ENCODE measurements around the gene KIF14. TPM values are rescaled to one million over a fixed set of nuclear protein-coding genes. Genes with fewer than 3 reads are reported as not detected.
A peak's percentile ranks its signal among the peaks of the same experiment; 100 is the strongest.
"Not testable (repeated sequence)": the region's sequence is repeated elsewhere in the genome, so short reads cannot be mapped to it uniquely, and the experiment has no call there.

The KIF14 gene
- polyA plus RNA-seq, 1 donor from 2014 or later: 0.16 TPM

DNA sequence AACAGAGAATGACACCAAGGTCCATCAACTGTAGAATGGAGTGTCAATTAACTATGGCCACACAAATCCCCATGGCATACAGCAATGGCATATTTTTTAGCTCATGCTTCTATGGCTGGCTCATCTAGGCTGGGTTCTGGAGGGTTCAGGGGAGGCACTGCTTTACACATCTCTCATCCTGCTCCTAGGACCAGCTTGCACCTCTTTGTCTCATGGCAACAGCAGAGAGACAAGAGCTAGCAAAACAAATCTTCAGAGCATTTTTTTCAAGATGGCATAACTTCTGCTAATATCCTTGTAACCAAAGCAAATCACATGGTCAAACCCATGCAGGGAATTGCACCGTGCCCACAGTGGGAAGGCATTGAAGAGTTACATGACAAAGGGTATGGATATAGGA lies 82.4 kb downstream of the KIF14 start:
- H3K36me3 Mint-ChIP-seq: no peaks in the 10 kb centered on the region

GRCh38 chr1:200535605-200536004 lies 84.9 kb downstream of the KIF14 start:
- Mint-ChIP-seq H3K4me1 (peaks cover 0 to 1% (median 0%) of the 10 kb centered on the region in 3 donors), H3K36me3 (no peaks in the 10 kb centered on the region), H3K27ac (no peak overlapping the region), H3K9me3 (no peaks in the 10 kb centered on the region), H3K4me3 (no peak overlapping the region), H3K27me3 (peaks cover 12% of the 10 kb centered on the region)

More for the DNA sequence above, 82.4 kb downstream of the KIF14 start:
- H3K27me3 Mint-ChIP-seq: peaks cover 6% of the 10 kb centered on the region
- no peak overlapping the region for H3K27ac Mint-ChIP-seq
- no peaks in the 10 kb centered on the region for H3K9me3 Mint-ChIP-seq
- H3K4me3 Mint-ChIP-seq: peak overlapping the region in 1 of 4 donors; percentile 33
- peaks cover 0 to 2% (median 1%) of the 10 kb centered on the region in 3 donors for H3K4me1 Mint-ChIP-seq

GRCh38 chr1:200530623-200531261 lies 89.8 kb downstream of the KIF14 start:
- Mint-ChIP-seq H3K36me3 (peaks cover 1% of the 10 kb centered on the region), H3K4me1 (peaks cover 7 to 9% (median 7%) of the 10 kb centered on the region in 3 donors), H3K4me3 (peak overlapping the region in 1 of 4 donors; percentile 21), H3K27me3 (peaks cover 12% of the 10 kb centered on the region), H3K9me3 (no peaks in the 10 kb centered on the region), H3K27ac (no peak overlapping the region)

DNA sequence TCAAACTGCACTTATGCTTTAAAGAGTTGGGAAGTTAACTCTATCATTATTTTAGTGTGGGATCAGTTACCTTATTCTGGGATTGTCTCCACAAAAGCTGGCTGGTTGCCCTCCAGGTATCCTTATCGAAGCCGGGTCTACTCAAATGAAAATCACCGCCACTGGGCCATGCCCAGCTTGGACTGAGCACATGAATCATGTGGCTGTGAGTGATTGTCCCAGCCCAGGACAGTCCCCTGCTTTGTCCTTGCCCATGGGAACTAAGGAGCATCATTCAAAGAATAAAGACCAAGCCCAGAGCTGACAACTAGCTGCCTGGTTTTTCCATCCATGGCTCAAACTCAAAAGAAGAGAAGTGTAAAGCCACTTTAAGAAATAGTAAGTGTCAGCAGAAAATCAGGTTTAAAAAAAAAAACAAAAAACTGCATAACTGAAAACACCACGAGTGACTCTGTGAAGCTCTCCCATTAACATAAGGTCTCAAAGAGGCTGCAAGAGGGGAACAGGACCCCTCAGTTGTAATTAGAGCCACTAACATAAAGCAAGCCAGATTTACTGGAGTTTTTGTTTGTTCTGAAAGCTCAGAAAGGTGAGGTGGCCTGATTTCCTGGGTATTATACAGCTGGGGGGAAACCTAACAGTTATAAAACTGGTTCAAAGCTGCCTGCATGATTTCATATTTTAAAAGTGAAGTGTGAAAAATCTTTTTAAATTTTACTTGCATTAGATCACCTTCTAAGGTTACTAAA lies 91.5 kb downstream of the KIF14 start:
- Mint-ChIP-seq H3K4me1 (peaks cover 7 to 8% (median 7%) of the 10 kb centered on the region in 3 donors), H3K36me3 (peaks cover 2% of the 10 kb centered on the region), H3K4me3 (no peak overlapping the region), H3K27me3 (peaks cover 11% of the 10 kb centered on the region), H3K9me3 (no peaks in the 10 kb centered on the region), H3K27ac (no peak overlapping the region)

GRCh38 chr1:200527670-200528069 lies 92.9 kb downstream of the KIF14 start:
- Mint-ChIP-seq H3K36me3 (peaks cover 2% of the 10 kb centered on the region), H3K27me3 (peaks cover 2% of the 10 kb centered on the region), H3K4me3 (no peak overlapping the region), H3K4me1 (peaks cover 7 to 8% (median 7%) of the 10 kb centered on the region in 3 donors), H3K27ac (no peak overlapping the region), H3K9me3 (no peaks in the 10 kb centered on the region)

GRCh38 chr1:200526709-200527612 lies 93.6 kb downstream of the KIF14 start:
- H3K9me3 Mint-ChIP-seq: no peaks in the 10 kb centered on the region
- peaks cover 2% of the 10 kb centered on the region for H3K36me3 Mint-ChIP-seq
- H3K4me1 Mint-ChIP-seq: peaks cover 7 to 8% (median 7%) of the 10 kb centered on the region in 3 donors
- H3K4me3 Mint-ChIP-seq: peak overlapping the region in 1 of 4 donors; percentile 43
- peak overlapping the region in 1 of 3 donors; percentile 29 for H3K27ac Mint-ChIP-seq
- peaks cover 2% of the 10 kb centered on the region for H3K27me3 Mint-ChIP-seq

GRCh38 chr1:200525090-200525987 lies 95.2 kb downstream of the KIF14 start:
- peaks cover 2% of the 10 kb centered on the region for H3K36me3 Mint-ChIP-seq
- no peak overlapping the region for H3K4me3 Mint-ChIP-seq
- H3K27me3 Mint-ChIP-seq: peaks cover 2% of the 10 kb centered on the region
- peaks cover 7 to 8% (median 7%) of the 10 kb centered on the region in 3 donors for H3K4me1 Mint-ChIP-seq
- H3K27ac Mint-ChIP-seq: no peak overlapping the region
- no peaks in the 10 kb centered on the region for H3K9me3 Mint-ChIP-seq

DNA sequence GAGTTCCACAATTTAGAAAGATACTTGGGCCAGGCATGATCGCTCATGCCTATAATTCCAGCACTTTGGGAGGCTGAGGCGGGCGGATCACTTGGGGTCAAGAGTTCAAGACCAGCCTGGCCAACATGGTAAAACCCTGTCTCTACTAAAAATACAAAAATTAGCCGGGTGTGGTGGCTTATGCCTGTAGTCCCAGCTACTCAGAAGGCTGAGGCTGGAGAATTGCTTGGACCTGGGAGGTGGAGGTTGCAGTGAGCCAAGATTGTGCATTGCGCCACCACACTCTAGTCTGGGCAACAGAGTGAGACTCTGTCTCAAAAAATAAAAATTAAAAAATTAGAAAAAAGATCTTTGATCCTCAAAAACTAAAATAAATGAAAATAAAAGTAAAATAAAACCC lies 96.0 kb downstream of the KIF14 start:
- not testable (repeated sequence) for H3K27ac Mint-ChIP-seq, H3K4me1 Mint-ChIP-seq, H3K36me3 Mint-ChIP-seq, H3K9me3 Mint-ChIP-seq, H3K27me3 Mint-ChIP-seq, H3K4me3 Mint-ChIP-seq

DNA sequence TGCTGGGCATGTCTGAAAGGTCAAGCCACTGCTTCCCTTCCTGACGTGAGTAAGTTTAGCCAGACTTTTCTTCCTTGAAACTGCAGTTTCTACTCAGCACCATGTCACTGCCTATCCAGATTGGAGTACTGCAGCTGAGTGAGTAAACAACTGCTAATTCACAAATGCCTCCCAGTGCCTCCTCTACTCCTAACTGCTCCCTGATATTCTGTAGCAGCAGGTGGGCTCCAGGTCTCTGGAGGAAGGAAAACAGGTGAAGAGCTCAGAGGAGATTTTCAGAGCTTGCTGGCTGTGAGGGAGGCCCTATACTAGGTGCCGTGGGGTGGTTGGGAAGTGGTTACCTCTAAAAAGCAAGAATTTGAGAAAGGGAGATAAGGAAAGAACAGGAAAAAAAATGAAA lies 96.5 kb downstream of the KIF14 start:
- Mint-ChIP-seq H3K4me3 (no peak overlapping the region), H3K4me1 (peaks cover 7 to 8% (median 7%) of the 10 kb centered on the region in 3 donors), H3K9me3 (no peaks in the 10 kb centered on the region), H3K27ac (no peak overlapping the region), H3K27me3 (peaks cover 2% of the 10 kb centered on the region), H3K36me3 (peaks cover 2% of the 10 kb centered on the region)

GRCh38 chr1:200520735-200521134 lies 99.8 kb downstream of the KIF14 start:
- Mint-ChIP-seq H3K4me3 (no peak overlapping the region), H3K4me1 (peaks cover 0 to under 1% (median 0%) of the 10 kb centered on the region in 3 donors), H3K9me3 (no peaks in the 10 kb centered on the region), H3K27ac (no peak overlapping the region), H3K36me3 (peaks cover under 1% of the 10 kb centered on the region), H3K27me3 (peaks cover 2% of the 10 kb centered on the region)

DNA sequence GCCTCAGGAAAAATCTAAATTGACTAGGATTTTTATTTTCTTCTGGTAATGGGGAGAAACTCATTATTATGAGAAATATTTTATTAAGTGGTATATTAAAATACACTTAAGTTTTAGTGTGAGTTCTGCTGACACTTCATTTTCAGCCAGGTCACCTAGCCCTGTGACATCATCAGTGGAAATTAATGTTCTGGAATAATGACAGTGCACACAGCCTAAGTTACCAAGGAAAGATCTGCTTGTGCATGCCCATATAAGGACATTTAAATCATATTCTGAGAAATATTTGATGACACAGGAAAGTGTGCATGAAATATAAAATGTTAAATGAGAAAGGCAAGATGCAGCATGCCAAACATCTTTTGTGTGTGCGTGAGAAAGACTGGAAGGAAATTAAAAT lies 102.0 kb downstream of the KIF14 start:
- Mint-ChIP-seq H3K36me3 (no peaks in the 10 kb centered on the region), H3K4me3 (no peak overlapping the region), H3K27me3 (peaks cover 2% of the 10 kb centered on the region), H3K9me3 (no peaks in the 10 kb centered on the region), H3K27ac (no peak overlapping the region), H3K4me1 (no peaks in the 10 kb centered on the region)

GRCh38 chr1:200512191-200512590 lies 108.4 kb downstream of the KIF14 start:
- peaks cover 0 to 3% (median 0%) of the 10 kb centered on the region in 3 donors for H3K4me1 Mint-ChIP-seq
- H3K36me3 Mint-ChIP-seq: no peaks in the 10 kb centered on the region
- no peak overlapping the region for H3K27ac Mint-ChIP-seq
- H3K4me3 Mint-ChIP-seq: no peak overlapping the region
- H3K9me3 Mint-ChIP-seq: no peaks in the 10 kb centered on the region
- peaks cover 6% of the 10 kb centered on the region for H3K27me3 Mint-ChIP-seq

DNA sequence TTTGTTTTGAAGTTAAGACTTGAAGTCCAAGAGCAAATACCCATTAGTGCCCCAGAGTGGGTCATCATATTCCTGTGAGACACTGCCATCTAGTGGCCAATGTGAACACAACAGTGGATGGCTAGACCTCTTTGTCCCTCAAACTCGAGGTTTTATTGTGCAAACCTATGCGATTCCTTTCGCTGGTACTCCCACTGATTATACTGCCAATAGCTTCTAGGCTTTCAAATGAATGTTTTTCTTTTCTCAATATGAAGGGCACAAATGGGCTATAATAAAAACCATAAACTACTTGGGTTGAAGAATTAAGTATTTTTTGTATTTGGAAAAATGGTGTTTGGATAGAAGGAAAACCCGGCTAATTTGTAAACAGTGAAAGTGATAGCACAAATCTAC lies 110.3 kb downstream of the KIF14 start:
- Mint-ChIP-seq H3K9me3 (no peaks in the 10 kb centered on the region), H3K27me3 (peaks cover 6% of the 10 kb centered on the region), H3K4me1 (peaks cover 0 to 3% (median 0%) of the 10 kb centered on the region in 3 donors), H3K4me3 (no peak overlapping the region), H3K27ac (peak overlapping the region in 1 of 3 donors; percentile 20), H3K36me3 (no peaks in the 10 kb centered on the region)

- H3K36me3 Mint-ChIP-seq: no peaks in the 10 kb centered on the region
- no peak overlapping the region for H3K4me3 Mint-ChIP-seq
- H3K27me3 Mint-ChIP-seq: peaks cover 9% of the 10 kb centered on the region
- H3K9me3 Mint-ChIP-seq: no peaks in the 10 kb centered on the region
- H3K27ac Mint-ChIP-seq: peak overlapping the region in 1 of 3 donors; percentile 41
- H3K4me1 Mint-ChIP-seq: peaks cover 0 to 3% (median 0%) of the 10 kb centered on the region in 3 donors
Measured at GRCh38 chr1:200506471-200506870, 114.1 kb downstream of the KIF14 start.
